ENCODE results near the gene KLF12.

KLF12 gene

GRCh38 chr13:74101436-74101835, 32.8 kb downstream of the KLF12 start:
- no peaks in the 10 kb centered on the region for H3K27me3 ChIP-seq
- H3K9me3 ChIP-seq (replicated peaks in 1 of 11), result peaks cover 0 to 40% (median 32%) of the 10 kb centered on the region in 11 experiments; a peak in 18 of 22 replicates
- H3K4me3 ChIP-seq, result no peak overlapping the region
- peaks cover 0 to 15% (median 0%) of the 10 kb centered on the region in 11 experiments; a peak in 3 of 22 replicates for H4K20me1 ChIP-seq
- H3K27ac ChIP-seq, result no peak overlapping the region; a peak in 1 of 22 replicates
- H3K4me1 ChIP-seq, result peaks cover 8 to 30% (median 19%) of the 10 kb centered on the region in 10 experiments; a peak in 18 of 20 replicates
- TF ChIP-seq Cebpa-rat (IDR thresholded peaks at IDR 0.05), result no peak
- H3K36me3 ChIP-seq, result peaks cover 0 to 16% (median 8%) of the 10 kb centered on the region in 11 experiments; a peak in 8 of 22 replicates
- peak overlapping the region in 5 of 11 experiments; percentile 1 to 30 (median 11); a peak in 3 of 22 replicates for H3K4me2 ChIP-seq
- no peak overlapping the region for H3K9ac ChIP-seq

- H3K4me1 ChIP-seq, result peaks cover 2 to 11% (median 9%) of the 10 kb centered on the region in 10 experiments; a peak in 17 of 20 replicates
- peaks cover 0 to 49% (median 32%) of the 10 kb centered on the region in 11 experiments; a peak in 19 of 22 replicates for H3K9me3 ChIP-seq (replicated peaks in 1 of 11)
- peaks cover 0 to 11% (median 0%) of the 10 kb centered on the region in 11 experiments; a peak in 3 of 22 replicates for H4K20me1 ChIP-seq
- H3K27me3 ChIP-seq, result no peaks in the 10 kb centered on the region
- H3K36me3 ChIP-seq, result peaks cover 0 to 16% (median 8%) of the 10 kb centered on the region in 11 experiments; a peak in 8 of 22 replicates
- H3K27ac ChIP-seq, result no peak overlapping the region
- TF ChIP-seq Cebpa-rat (IDR thresholded peaks at IDR 0.05), result no peak
- no peak overlapping the region for H3K4me3 ChIP-seq
- H3K9ac ChIP-seq, result no peak overlapping the region
- H3K4me2 ChIP-seq, result no peak overlapping the region
These were observed 36.1 kb downstream of the KLF12 start for GRCh38 chr13:74098077-74098476.

GRCh38 chr13:74097116-74097515, 37.1 kb downstream of the KLF12 start:
- no peak overlapping the region for H3K4me3 ChIP-seq
- H3K4me1 ChIP-seq, result peaks cover 8 to 19% (median 17%) of the 10 kb centered on the region in 10 experiments; a peak in 19 of 20 replicates
- no peak overlapping the region for H3K27ac ChIP-seq
- no peak for TF ChIP-seq Cebpa-rat (IDR thresholded peaks at IDR 0.05)
- H4K20me1 ChIP-seq, result peaks cover 0 to 11% (median 0%) of the 10 kb centered on the region in 11 experiments; a peak in 3 of 22 replicates
- H3K9ac ChIP-seq, result no peak overlapping the region
- peaks cover 0 to 42% (median 25%) of the 10 kb centered on the region in 11 experiments; a peak in 19 of 22 replicates for H3K9me3 ChIP-seq (replicated peaks in 1 of 11)
- H3K4me2 ChIP-seq, result no peak overlapping the region
- no peaks in the 10 kb centered on the region for H3K27me3 ChIP-seq
- H3K36me3 ChIP-seq, result peaks cover 0 to 16% (median 4%) of the 10 kb centered on the region in 11 experiments; a peak in 8 of 22 replicates

GRCh38 chr13:74093691-74094090, 40.5 kb downstream of the KLF12 start:
- H3K4me3 ChIP-seq, result no peak overlapping the region
- H4K20me1 ChIP-seq, result no peaks in the 10 kb centered on the region; a peak in 1 of 22 replicates
- no peak overlapping the region for H3K27ac ChIP-seq
- peaks cover 0 to 14% (median 0%) of the 10 kb centered on the region in 11 experiments; a peak in 2 of 22 replicates for H3K36me3 ChIP-seq
- peaks cover 4 to 11% (median 10%) of the 10 kb centered on the region in 10 experiments; a peak in 16 of 20 replicates for H3K4me1 ChIP-seq
- H3K27me3 ChIP-seq, result no peaks in the 10 kb centered on the region
- H3K4me2 ChIP-seq, result no peak overlapping the region
- no peak for TF ChIP-seq Cebpa-rat (IDR thresholded peaks at IDR 0.05)
- H3K9ac ChIP-seq, result no peak overlapping the region
- H3K9me3 ChIP-seq (replicated peaks in 1 of 11), result peaks cover 0 to 33% (median 19%) of the 10 kb centered on the region in 11 experiments; a peak in 13 of 22 replicates

GRCh38 chr13:74092711-74093110, 41.5 kb downstream of the KLF12 start:
- no peak overlapping the region for H3K9ac ChIP-seq
- H3K4me2 ChIP-seq, result peak overlapping the region in 8 of 11 experiments; percentile 11 to 36 (median 15); a peak in 8 of 22 replicates
- H3K27ac ChIP-seq, result no peak overlapping the region
- H3K4me3 ChIP-seq, result no peak overlapping the region
- H3K9me3 ChIP-seq (replicated peaks in 1 of 11), result peaks cover 0 to 43% (median 19%) of the 10 kb centered on the region in 11 experiments; a peak in 14 of 22 replicates
- H3K36me3 ChIP-seq, result peaks cover 0 to 14% (median 0%) of the 10 kb centered on the region in 11 experiments; a peak in 2 of 22 replicates
- peaks cover 4 to 11% (median 10%) of the 10 kb centered on the region in 10 experiments; a peak in 16 of 20 replicates for H3K4me1 ChIP-seq
- TF ChIP-seq Cebpa-rat (IDR thresholded peaks at IDR 0.05), result no peak
- H4K20me1 ChIP-seq, result no peaks in the 10 kb centered on the region; a peak in 1 of 22 replicates
- no peaks in the 10 kb centered on the region for H3K27me3 ChIP-seq

- peaks cover 0 to 56% (median 29%) of the 10 kb centered on the region in 11 experiments; a peak in 16 of 22 replicates for H3K9me3 ChIP-seq (replicated peaks in 1 of 11)
- no peak overlapping the region for H3K4me2 ChIP-seq
- peaks cover 0 to 24% (median 8%) of the 10 kb centered on the region in 11 experiments; a peak in 8 of 22 replicates for H3K36me3 ChIP-seq
- H3K27ac ChIP-seq, result no peak overlapping the region
- no peaks in the 10 kb centered on the region for H3K27me3 ChIP-seq
- no peak overlapping the region for H3K9ac ChIP-seq
- no peak overlapping the region for H3K4me3 ChIP-seq
- peaks cover 4 to 11% (median 10%) of the 10 kb centered on the region in 10 experiments; a peak in 16 of 20 replicates for H3K4me1 ChIP-seq
- TF ChIP-seq Cebpa-rat (IDR thresholded peaks at IDR 0.05), result no peak
- no peaks in the 10 kb centered on the region; a peak in 1 of 22 replicates for H4K20me1 ChIP-seq
These were observed 43.2 kb downstream of the KLF12 start for GRCh38 chr13:74090869-74091605.

GRCh38 chr13:74090397-74090796, 43.8 kb downstream of the KLF12 start:
- Histone ChIP-seq H3K27ac (no peak overlapping the region), H3K27me3 (no peaks in the 10 kb centered on the region), H3K36me3 (peaks cover 0 to 24% (median 9%) of the 10 kb centered on the region in 11 experiments; a peak in 8 of 22 replicates), H3K9me3 (replicated peaks in 1 of 11) (peaks cover 0 to 60% (median 29%) of the 10 kb centered on the region in 11 experiments; a peak in 16 of 22 replicates), H3K4me2 (no peak overlapping the region), H3K4me3 (no peak overlapping the region), H3K9ac (no peak overlapping the region), H4K20me1 (no peaks in the 10 kb centered on the region; a peak in 1 of 22 replicates), H3K4me1 (peaks cover 4 to 11% (median 10%) of the 10 kb centered on the region in 10 experiments; a peak in 16 of 20 replicates)
- TF ChIP-seq Cebpa-rat (IDR thresholded peaks at IDR 0.05), result no peak

- Histone ChIP-seq H3K4me1 (peaks cover 0 to 4% (median under 1%) of the 10 kb centered on the region in 10 experiments; a peak in 10 of 20 replicates), H3K9ac (no peak overlapping the region), H3K36me3 (peaks cover 0 to 29% (median 11%) of the 10 kb centered on the region in 11 experiments; a peak in 9 of 22 replicates), H4K20me1 (no peaks in the 10 kb centered on the region), H3K4me3 (no peak overlapping the region), H3K4me2 (no peak overlapping the region), H3K27ac (no peak overlapping the region), H3K9me3 (replicated peaks in 1 of 11) (peaks cover 0 to 72% (median 41%) of the 10 kb centered on the region in 11 experiments; a peak in 17 of 22 replicates), H3K27me3 (no peaks in the 10 kb centered on the region)
- TF ChIP-seq Cebpa-rat (IDR thresholded peaks at IDR 0.05), result no peak
These were observed 46.8 kb downstream of the KLF12 start for GRCh38 chr13:74087357-74087756.

Measured in BLaER1 treated with 17β-estradiol and CSF1 and Interleukin-3, amounts not matched to agents 10 nM and 100 nM (cell line).